ENCODE results near the gene GNAZ. TPM values are rescaled to one million over a fixed set of nuclear protein-coding genes. Genes with fewer than 3 reads are reported as not detected.

Gene GNAZ
- total and polyA plus RNA-seq, 5 donors from 2014 or later: 0.05 to 3.6 (median 0.06) TPM; not detected in 2

DNA sequence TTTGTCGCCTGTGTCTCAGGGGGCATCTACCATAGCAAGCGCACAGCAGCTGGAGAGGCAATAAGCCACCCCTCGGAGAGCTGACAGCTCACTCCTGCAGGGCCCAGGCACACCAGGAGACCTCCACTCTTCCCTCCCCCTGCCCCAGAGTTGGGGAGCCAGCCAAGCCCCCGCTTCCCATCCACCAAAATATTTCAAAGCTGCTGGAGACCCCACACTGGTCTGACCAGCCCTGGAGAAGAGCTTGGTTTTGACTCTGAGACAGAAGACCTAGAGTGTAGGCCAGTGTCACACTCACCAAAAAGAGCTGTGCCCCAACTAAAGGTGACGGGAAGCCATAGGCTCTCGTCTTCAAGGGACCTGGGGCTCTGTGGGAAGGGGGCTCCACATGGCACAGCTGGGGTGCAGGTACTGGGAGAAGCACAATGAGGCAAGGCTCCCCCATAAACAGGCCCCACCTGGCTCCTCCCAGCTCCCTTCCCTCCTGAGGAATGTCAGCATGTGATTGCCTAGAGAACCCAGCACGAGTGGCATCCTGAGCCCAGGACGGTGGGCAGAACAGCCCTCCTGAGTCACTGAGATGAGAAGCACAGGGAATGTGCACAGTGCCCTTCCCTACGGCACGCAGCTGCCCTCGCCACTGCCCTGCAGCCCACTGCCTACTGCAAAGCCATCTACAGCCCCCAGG lies 5.8 kb upstream of the GNAZ start:
- H3K9me3 ChIP-seq (ENCODE audit: control insufficient read depth in 2 of 2, low read length in 2 of 2): no peaks in the 10 kb centered on the region
- DNase-seq: no peak
- Mint-ChIP-seq H3K4me3 (no peak overlapping the region), H3K27me3 (peaks cover 13% of the 10 kb centered on the region), H3K27ac (no peak overlapping the region), H3K9me3 (no peaks in the 10 kb centered on the region), H3K36me3 (no peaks in the 10 kb centered on the region), H3K4me1 (peaks cover 0 to 13% (median 5%) of the 10 kb centered on the region in 4 donors)
- no peak overlapping the region for H3K4me3 ChIP-seq (ENCODE audit: low read depth, low read length)
- peaks cover under 1% of the 10 kb centered on the region for H3K4me1 ChIP-seq (ENCODE audit: control insufficient read depth, insufficient read depth, low read length, poor library complexity, severe bottlenecking)
- no peaks in the 10 kb centered on the region for H3K36me3 ChIP-seq (ENCODE audit: control insufficient read depth, insufficient read depth, low read length)
- no peak for ATAC-seq (ENCODE audit: low read depth in 2 of 2)
- H3K27ac ChIP-seq (ENCODE audit: insufficient read depth, low read length, poor library complexity, severe bottlenecking): no peak overlapping the region
- H3K27me3 ChIP-seq (ENCODE audit: control insufficient read depth, insufficient read depth, low read length): no peaks in the 10 kb centered on the region

DNA sequence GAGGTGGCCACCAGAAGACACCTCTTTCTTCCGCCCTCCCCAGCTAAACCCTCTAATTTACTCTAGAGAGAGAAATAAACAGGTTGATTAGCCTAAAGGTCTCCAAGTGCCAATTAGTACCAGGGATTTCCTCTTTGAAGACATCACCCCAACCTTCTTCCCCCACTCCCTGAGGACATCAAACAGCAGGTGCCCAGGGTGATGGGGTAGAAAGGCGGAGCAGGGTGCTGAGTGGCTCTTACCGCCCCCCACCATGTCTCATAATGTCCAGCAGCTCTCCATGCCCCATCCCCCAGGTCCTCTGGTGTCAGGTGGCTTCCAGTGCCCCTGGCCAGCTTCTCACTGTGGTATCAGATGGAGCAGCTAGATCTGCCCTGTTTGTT lies 5.3 kb upstream of the GNAZ start:
- peaks cover 16% of the 10 kb centered on the region for H3K27me3 Mint-ChIP-seq

GRCh38 chr22:23065495-23066122 lies 4.7 kb upstream of the GNAZ start:
- Mint-ChIP-seq H3K27me3 (peaks cover 16% of the 10 kb centered on the region), H3K9me3 (no peaks in the 10 kb centered on the region), H3K27ac (peak overlapping the region in 1 of 3 donors; percentile 82), H3K36me3 (no peaks in the 10 kb centered on the region), H3K4me1 (peaks cover 0 to 17% (median 6%) of the 10 kb centered on the region in 4 donors), H3K4me3 (no peak overlapping the region)
- no peaks in the 10 kb centered on the region for H3K27me3 ChIP-seq (ENCODE audit: control insufficient read depth, insufficient read depth, low read length)
- no peak overlapping the region for H3K4me3 ChIP-seq (ENCODE audit: low read depth, low read length)
- H3K4me1 ChIP-seq (ENCODE audit: control insufficient read depth, insufficient read depth, low read length, poor library complexity, severe bottlenecking): peaks cover 7% of the 10 kb centered on the region
- H3K27ac ChIP-seq (ENCODE audit: insufficient read depth, low read length, poor library complexity, severe bottlenecking): no peak overlapping the region
- ATAC-seq (ENCODE audit: low read depth in 2 of 2) (no peak), DNase-seq (no peak)
- no peaks in the 10 kb centered on the region for H3K36me3 ChIP-seq (ENCODE audit: control insufficient read depth, insufficient read depth, low read length)
- H3K9me3 ChIP-seq (ENCODE audit: control insufficient read depth in 2 of 2, low read length in 2 of 2): no peaks in the 10 kb centered on the region

More for the DNA sequence above, 5.3 kb upstream of the GNAZ start:
- no peaks in the 10 kb centered on the region for H3K9me3 ChIP-seq (ENCODE audit: control insufficient read depth in 2 of 2, low read length in 2 of 2)
- Mint-ChIP-seq H3K4me3 (no peak overlapping the region), H3K36me3 (no peaks in the 10 kb centered on the region), H3K27ac (no peak overlapping the region), H3K9me3 (no peaks in the 10 kb centered on the region), H3K4me1 (peaks cover 0 to 17% (median 6%) of the 10 kb centered on the region in 4 donors)
- DNase-seq (no peak), ATAC-seq (ENCODE audit: low read depth in 2 of 2) (no peak)
- no peak overlapping the region for H3K4me3 ChIP-seq (ENCODE audit: low read depth, low read length)
- H3K27ac ChIP-seq (ENCODE audit: insufficient read depth, low read length, poor library complexity, severe bottlenecking): no peak overlapping the region
- peaks cover 4% of the 10 kb centered on the region for H3K4me1 ChIP-seq (ENCODE audit: control insufficient read depth, insufficient read depth, low read length, poor library complexity, severe bottlenecking)
- no peaks in the 10 kb centered on the region for H3K27me3 ChIP-seq (ENCODE audit: control insufficient read depth, insufficient read depth, low read length)
- no peaks in the 10 kb centered on the region for H3K36me3 ChIP-seq (ENCODE audit: control insufficient read depth, insufficient read depth, low read length)

GRCh38 chr22:23066200-23067022 lies 3.9 kb upstream of the GNAZ start:
- Mint-ChIP-seq H3K27ac (no peak overlapping the region), H3K36me3 (no peaks in the 10 kb centered on the region), H3K9me3 (no peaks in the 10 kb centered on the region), H3K4me3 (no peak overlapping the region), H3K27me3 (peaks cover 16% of the 10 kb centered on the region), H3K4me1 (peaks cover 0 to 22% (median 6%) of the 10 kb centered on the region in 4 donors)
- H3K4me1 ChIP-seq (ENCODE audit: control insufficient read depth, insufficient read depth, low read length, poor library complexity, severe bottlenecking): peaks cover 15% of the 10 kb centered on the region
- DNase-seq (no peak), ATAC-seq (ENCODE audit: low read depth in 2 of 2) (no peak)
- no peak overlapping the region for H3K4me3 ChIP-seq (ENCODE audit: low read depth, low read length)
- no peak overlapping the region for H3K27ac ChIP-seq (ENCODE audit: insufficient read depth, low read length, poor library complexity, severe bottlenecking)
- H3K9me3 ChIP-seq (ENCODE audit: control insufficient read depth in 2 of 2, low read length in 2 of 2): no peaks in the 10 kb centered on the region
- H3K36me3 ChIP-seq (ENCODE audit: control insufficient read depth, insufficient read depth, low read length): no peaks in the 10 kb centered on the region
- H3K27me3 ChIP-seq (ENCODE audit: control insufficient read depth, insufficient read depth, low read length): no peaks in the 10 kb centered on the region

- Mint-ChIP-seq H3K4me3 (peak overlapping the region in 1 of 4 donors; percentile 63), H3K9me3 (peaks cover 0 to 2% (median 0%) of the 10 kb centered on the region in 7 donors), H3K36me3 (no peaks in the 10 kb centered on the region)
Measured at GRCh38 chr22:23067023-23067650, 3.2 kb upstream of the GNAZ start.

DNA sequence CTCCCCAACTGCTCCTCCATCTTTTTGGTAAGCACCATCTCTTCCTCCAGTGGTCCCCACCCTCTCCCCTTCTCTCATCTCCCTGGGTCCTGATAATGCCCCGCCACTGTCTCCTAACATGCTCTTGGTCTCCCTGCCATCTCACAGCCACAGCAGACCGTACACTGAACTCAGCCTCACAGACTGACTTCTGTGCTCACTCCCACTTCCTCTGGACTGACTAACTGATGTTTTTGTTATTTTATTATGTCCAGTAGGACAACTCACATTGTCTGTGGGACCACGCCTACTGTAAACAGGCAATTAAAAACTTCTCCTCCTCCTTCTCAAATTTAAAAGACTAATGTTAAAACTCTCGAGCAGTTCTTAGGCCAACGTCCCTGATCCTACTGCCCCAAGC lies 2.6 kb upstream of the GNAZ start:
- no peak overlapping the region for H3K4me3 ChIP-seq (ENCODE audit: low read depth, low read length)
- H3K9me3 ChIP-seq (ENCODE audit: control insufficient read depth in 2 of 2, low read length in 2 of 2): no peaks in the 10 kb centered on the region
- peaks cover 17% of the 10 kb centered on the region for H3K4me1 ChIP-seq (ENCODE audit: control insufficient read depth, insufficient read depth, low read length, poor library complexity, severe bottlenecking)
- ATAC-seq (ENCODE audit: low read depth in 2 of 2) (no peak), DNase-seq (no peak)
- no peaks in the 10 kb centered on the region for H3K36me3 ChIP-seq (ENCODE audit: control insufficient read depth, insufficient read depth, low read length)
- H3K4me1 Mint-ChIP-seq: peaks cover 0 to 31% (median 6%) of the 10 kb centered on the region in 4 donors
- H3K27me3 ChIP-seq (ENCODE audit: control insufficient read depth, insufficient read depth, low read length): no peaks in the 10 kb centered on the region
- H3K27me3 Mint-ChIP-seq: peaks cover 16% of the 10 kb centered on the region
- H3K27ac Mint-ChIP-seq: peak overlapping the region in 1 of 3 donors; percentile 72
- no peak overlapping the region for H3K27ac ChIP-seq (ENCODE audit: insufficient read depth, low read length, poor library complexity, severe bottlenecking)
- H3K36me3 Mint-ChIP-seq: no peaks in the 10 kb centered on the region
- H3K4me3 Mint-ChIP-seq: peak overlapping the region in 1 of 4 donors; percentile 63
- peaks cover 0 to 3% (median 0%) of the 10 kb centered on the region in 7 donors for H3K9me3 Mint-ChIP-seq

More at GRCh38 chr22:23067023-23067650, 3.2 kb upstream of the GNAZ start:
- H3K27ac ChIP-seq (ENCODE audit: insufficient read depth, low read length, poor library complexity, severe bottlenecking): no peak overlapping the region
- no peaks in the 10 kb centered on the region for H3K9me3 ChIP-seq (ENCODE audit: control insufficient read depth in 2 of 2, low read length in 2 of 2)
- no peaks in the 10 kb centered on the region for H3K27me3 ChIP-seq (ENCODE audit: control insufficient read depth, insufficient read depth, low read length)
- DNase-seq (no peak), ATAC-seq (ENCODE audit: low read depth in 2 of 2) (no peak)
- H3K4me3 ChIP-seq (ENCODE audit: low read depth, low read length): no peak overlapping the region
- H3K4me1 Mint-ChIP-seq: peaks cover 0 to 27% (median 6%) of the 10 kb centered on the region in 4 donors
- H3K36me3 ChIP-seq (ENCODE audit: control insufficient read depth, insufficient read depth, low read length): no peaks in the 10 kb centered on the region
- H3K4me1 ChIP-seq (ENCODE audit: control insufficient read depth, insufficient read depth, low read length, poor library complexity, severe bottlenecking): peaks cover 17% of the 10 kb centered on the region
- no peak overlapping the region for H3K27ac Mint-ChIP-seq
- peaks cover 16% of the 10 kb centered on the region for H3K27me3 Mint-ChIP-seq

GRCh38 chr22:23068096-23068831 lies 2.1 kb upstream of the GNAZ start:
- no peaks in the 10 kb centered on the region for H3K36me3 Mint-ChIP-seq
- DNase-seq: no peak
- H3K27ac ChIP-seq (ENCODE audit: insufficient read depth, low read length, poor library complexity, severe bottlenecking): no peak overlapping the region
- peaks cover 17% of the 10 kb centered on the region for H3K4me1 ChIP-seq (ENCODE audit: control insufficient read depth, insufficient read depth, low read length, poor library complexity, severe bottlenecking)
- H3K4me1 Mint-ChIP-seq: peaks cover 0 to 31% (median 6%) of the 10 kb centered on the region in 4 donors
- H3K4me3 Mint-ChIP-seq: peak overlapping the region in 1 of 4 donors; percentile 22
- H3K27ac Mint-ChIP-seq: peak overlapping the region in 2 of 3 donors; percentile 13 to 72
- peaks cover 16% of the 10 kb centered on the region for H3K27me3 Mint-ChIP-seq
- H3K27me3 ChIP-seq (ENCODE audit: control insufficient read depth, insufficient read depth, low read length): no peaks in the 10 kb centered on the region
- no peaks in the 10 kb centered on the region for H3K9me3 ChIP-seq (ENCODE audit: control insufficient read depth in 2 of 2, low read length in 2 of 2)
- H3K9me3 Mint-ChIP-seq: peaks cover 0 to 3% (median 0%) of the 10 kb centered on the region in 7 donors
- no peaks in the 10 kb centered on the region for H3K36me3 ChIP-seq (ENCODE audit: control insufficient read depth, insufficient read depth, low read length)
- ATAC-seq (ENCODE audit: low read depth in 2 of 2): no peak
- no peak overlapping the region for H3K4me3 ChIP-seq (ENCODE audit: low read depth, low read length)

Data from CD4-positive, CD25-positive, alpha-beta regulatory T cell (primary cell).